Glomerular endothelial cell (primary cell): Measurements from ENCODE around the gene TLR9. TPM values are rescaled to one million over a fixed set of nuclear protein-coding genes. Genes with fewer than 3 reads are reported as not detected.
A peak's percentile ranks its signal among the peaks of the same experiment; 100 is the strongest.

Source experiments
- DNase-seq: peaks from one replicate; pipeline ENCODE4 v3.0.0-alpha.2; 2011; ENCODE audit warnings: low read depth, low spot score; ENCODE audit errors: extremely low read depth
- total RNA-seq: library from RNA; depleted of rRNA; stranded (reverse); fragments of >200 nt; gene quantifications from 2 replicates; pipeline ENCODE4 v1.2.3, GENCODE V29; 2015

TLR9 gene
- total RNA-seq, 1 donor from 2014 or later = not detected

- no peak for DNase-seq
Measured at GRCh38 chr3:52218454-52218853, 7.0 kb downstream of the TLR9 start.

GRCh38 chr3:52218026-52218425, 7.4 kb downstream of the TLR9 start:
- DNase-seq = no peak

GRCh38 chr3:52217409-52217805, 8.0 kb downstream of the TLR9 start:
- no peak for DNase-seq

GRCh38 chr3:52216585-52217408, 8.6 kb downstream of the TLR9 start:
- peak; percentile 94 for DNase-seq

GRCh38 chr3:52215351-52215750, 10.1 kb downstream of the TLR9 start:
- no peak for DNase-seq

GRCh38 chr3:52213901-52214300, 11.5 kb downstream of the TLR9 start:
- DNase-seq = no peak

- DNase-seq = no peak
Measured at GRCh38 chr3:52213005-52213404, 12.4 kb downstream of the TLR9 start.

GRCh38 chr3:52211268-52211891, 14.1 kb downstream of the TLR9 start:
- DNase-seq = no peak

GRCh38 chr3:52210550-52211046, 14.8 kb downstream of the TLR9 start:
- DNase-seq = no peak

- no peak for DNase-seq
Measured at GRCh38 chr3:52210037-52210436, 15.4 kb downstream of the TLR9 start.

GRCh38 chr3:52208556-52208955, 16.9 kb downstream of the TLR9 start:
- no peak for DNase-seq

GRCh38 chr3:52205727-52206372, 19.6 kb downstream of the TLR9 start:
- no peak for DNase-seq

- no peak for DNase-seq
Measured at GRCh38 chr3:52204337-52205073, 20.9 kb downstream of the TLR9 start.

GRCh38 chr3:52203701-52204100, 21.7 kb downstream of the TLR9 start:
- DNase-seq = no peak

- DNase-seq = no peak
Measured at GRCh38 chr3:52202384-52203077, 22.9 kb downstream of the TLR9 start.

- no peak for DNase-seq
Measured at GRCh38 chr3:52200981-52201679, 24.3 kb downstream of the TLR9 start.

- DNase-seq = no peak
Measured at GRCh38 chr3:52198643-52199608, 26.5 kb downstream of the TLR9 start.

- DNase-seq = no peak
Measured at GRCh38 chr3:52197842-52198625, 27.4 kb downstream of the TLR9 start, which contains the start of gene ALAS1. Gene ALAS1 (plus strand): TSS chr3:52198160. CDS start chr3:52199242, 1,082 bp downstream.
